Activated CD8-positive, alpha-beta memory T cell treated with anti-CD3 and anti-CD28 coated beads, Interleukin-2, amount 50 U/mL, for 4 hours (primary cell): ENCODE measurements around the gene APOL2.
"Not testable (repeated sequence)": the region's sequence is repeated elsewhere in the genome, so short reads cannot be mapped to it uniquely, and the experiment has no call there.

Source experiments
- DNase-seq: peaks from one replicate; pipeline ENCODE4 v3.0.0-alpha.2; 2020

APOL2 gene

DNA sequence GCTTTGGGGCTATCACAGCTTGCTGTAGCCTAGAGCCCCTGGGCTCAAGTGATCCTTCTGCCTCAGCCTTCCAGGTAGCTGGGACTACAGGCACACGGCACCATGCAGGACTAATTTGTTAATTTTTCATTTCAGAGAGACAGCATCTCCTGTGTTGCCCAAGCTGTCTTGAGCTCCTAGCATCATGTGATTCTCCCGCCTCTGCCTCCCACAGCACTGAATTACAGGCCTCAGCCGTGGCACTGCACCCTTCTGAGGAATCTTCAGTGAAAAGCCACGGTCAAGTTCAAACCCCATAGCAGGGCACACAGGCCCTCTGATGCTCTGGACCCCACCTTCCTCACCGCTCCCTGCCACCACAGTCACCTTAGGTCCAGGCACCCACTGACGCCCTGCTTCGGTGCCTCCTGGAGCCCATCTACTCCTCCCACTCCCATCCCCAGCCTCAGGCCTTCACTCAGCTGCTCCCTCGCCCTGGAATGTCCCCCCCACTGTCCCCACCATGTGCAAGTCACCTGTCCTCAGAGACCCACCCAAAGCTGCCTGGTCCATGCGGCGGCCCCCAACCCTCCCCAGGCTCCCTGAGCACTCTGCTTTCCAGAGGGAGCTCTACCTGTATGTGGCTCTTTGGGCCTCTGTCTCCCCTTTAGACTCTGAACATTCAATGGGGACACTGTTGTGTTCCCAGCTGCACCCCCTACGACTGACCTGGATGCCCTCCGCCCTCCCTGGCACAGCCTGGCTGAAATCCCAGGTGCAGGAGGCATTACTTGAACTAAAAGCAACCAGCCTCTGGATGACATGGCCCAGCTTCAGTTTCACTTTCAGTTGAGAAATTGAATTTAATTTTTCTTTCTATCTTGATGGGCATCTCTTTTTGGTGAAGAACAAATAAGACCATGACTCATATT lies 1.6 kb downstream of the APOL2 start:
- no peak for DNase-seq

DNA sequence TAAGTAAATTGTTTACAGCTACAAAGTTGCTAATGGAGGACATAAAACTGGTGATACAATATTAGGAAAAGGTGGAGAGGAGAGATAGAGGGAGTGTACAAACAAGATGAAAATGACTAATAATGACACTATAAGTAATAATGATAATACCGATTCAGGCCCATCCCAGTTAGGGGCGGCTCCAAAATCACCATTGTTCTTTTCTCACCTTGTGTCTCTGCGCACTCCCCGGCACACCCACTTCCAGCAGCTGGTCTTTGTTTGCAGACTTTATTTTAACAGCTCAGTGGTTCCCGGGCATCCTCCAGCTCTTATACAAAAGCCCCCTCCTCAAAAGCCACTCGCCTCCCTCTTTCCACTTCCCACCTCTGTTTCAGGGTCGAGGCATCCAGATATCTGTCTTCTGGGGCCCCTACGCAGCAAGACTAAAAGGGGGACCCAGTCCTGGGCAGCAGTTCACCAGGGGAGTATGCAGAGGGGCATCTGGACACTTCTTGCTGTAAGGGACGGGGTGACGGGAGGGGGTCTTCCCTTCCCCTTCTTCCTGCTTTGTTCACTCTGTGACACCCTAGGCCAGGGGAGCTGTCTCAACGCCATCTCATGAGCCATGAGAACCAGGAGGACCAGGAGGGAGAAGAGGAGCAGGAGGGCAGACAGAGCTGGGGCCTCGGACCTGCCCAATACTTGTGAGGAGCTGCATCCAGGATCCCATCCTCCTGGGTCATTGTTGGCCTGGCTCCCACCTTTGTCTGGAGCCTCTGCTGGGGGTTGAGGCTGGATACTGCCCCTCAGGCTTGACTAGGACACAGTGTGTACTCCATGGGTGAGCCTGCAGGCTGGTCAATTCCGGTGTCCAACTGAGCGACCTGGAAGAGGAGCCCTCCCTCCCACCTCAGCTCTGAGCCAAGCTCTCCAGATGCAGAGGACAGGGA lies 2.7 kb downstream of the APOL2 start:
- no peak for DNase-seq

DNA sequence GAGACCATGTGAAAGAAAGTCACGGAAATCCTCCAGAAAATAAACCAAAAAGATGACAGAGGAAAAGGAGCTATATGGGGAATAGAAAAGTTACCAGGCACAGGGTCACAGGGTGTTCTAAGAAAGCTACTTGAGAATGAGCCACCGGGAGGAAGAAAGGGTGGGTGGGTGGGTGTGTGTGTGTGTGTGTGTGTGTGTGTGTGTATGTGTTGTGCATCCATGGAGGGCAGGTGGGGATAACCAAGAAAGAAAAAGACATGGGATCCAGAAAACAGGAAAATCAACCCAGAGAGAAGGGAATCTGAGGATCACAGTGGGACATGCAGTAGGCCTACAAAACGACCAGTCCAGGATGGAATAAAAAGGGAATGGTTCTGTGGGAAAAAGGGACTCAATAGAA lies 3.7 kb downstream of the APOL2 start:
- DNase-seq = no peak

DNA sequence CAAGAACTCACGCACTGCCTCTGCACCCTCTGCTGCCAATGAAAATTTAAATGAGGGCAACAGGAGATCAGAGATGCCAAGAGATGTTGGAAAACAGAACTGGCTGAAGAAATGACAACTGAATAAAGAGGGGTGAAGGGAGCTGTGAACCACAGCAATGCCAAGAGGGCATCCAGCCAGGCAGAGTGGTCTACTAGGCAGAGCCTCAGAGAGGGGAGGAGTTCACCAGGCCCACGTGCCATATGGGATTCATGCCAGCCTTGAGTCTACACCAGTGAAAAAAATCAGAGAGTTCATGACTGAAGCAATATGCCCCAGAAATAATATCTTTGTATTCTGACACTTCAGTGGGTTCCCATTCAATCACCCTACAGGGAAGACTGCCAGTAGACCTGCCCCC lies 4.4 kb downstream of the APOL2 start:
- no peak for DNase-seq

DNA sequence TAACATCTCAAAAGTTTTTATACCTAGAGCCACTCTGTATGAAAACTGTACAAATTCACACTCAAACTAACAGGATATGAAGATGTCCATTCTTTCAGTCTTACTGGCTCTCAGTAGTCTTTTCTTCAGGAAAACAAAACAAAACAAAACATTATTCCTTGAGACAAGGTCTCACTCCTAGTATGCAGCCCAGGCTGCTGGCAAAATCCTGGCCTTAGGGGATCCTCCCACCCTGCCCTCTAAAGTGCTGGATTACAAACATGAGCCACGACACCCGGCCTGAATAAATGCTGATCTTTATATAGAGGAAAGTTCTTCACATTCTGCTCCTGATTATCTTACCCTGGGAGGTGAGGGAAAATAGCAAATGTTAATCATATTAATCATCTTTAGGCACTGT lies 5.1 kb downstream of the APOL2 start:
- no peak for DNase-seq

DNA sequence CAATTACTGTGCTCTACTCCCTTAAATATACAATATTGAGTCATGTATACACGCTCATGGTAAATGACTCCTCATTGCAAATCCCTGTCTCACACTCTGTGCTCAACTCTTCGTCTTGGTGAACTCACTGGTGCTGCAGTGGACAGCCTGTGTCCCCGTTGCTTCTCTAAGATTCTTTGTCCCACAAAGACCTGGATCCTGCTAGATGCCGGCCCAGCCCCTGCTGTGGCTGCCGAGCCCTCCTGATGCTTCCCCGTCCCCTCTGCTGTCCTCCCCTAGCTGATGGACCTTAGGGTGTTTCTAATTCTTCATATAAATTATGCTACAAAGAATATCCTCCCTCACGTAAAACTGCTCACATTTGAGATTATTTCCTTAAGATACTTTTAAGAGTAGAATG lies 5.5 kb downstream of the APOL2 start:
- no peak for DNase-seq

DNA sequence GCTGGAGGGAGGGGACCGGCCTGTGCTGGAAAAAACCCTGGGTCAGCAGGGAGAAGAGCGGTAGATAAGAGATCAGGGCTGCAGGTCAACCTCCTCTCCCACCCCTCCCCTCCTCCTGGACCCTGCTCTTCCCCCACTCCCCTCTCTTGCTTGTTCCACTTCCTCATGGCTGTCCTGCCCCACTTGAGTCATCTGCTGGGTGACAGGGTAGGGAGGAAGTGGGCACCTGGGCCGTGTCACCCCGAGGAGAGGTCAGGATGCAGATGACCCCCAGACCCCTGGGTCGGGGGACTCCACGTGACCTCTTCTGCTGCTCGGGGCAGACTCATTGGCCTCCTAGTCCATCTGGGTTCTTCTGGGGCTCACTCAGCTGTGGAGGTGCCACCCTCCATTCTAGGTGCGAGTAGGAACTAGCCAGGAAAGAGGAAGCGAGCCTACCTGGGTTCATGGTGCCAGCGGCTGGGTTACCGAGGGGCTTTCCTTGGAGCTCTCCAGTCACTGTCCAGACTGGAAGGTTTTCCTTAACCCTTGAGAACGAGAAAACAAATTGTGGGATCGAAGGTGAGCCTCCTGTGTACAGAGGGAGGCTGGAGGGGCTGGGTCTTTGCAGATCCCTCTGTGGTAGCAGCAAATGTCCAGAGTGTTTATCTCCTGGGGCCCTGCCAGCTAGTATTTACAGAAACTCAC lies 6.5 kb downstream of the APOL2 start:
- no peak for DNase-seq

DNA sequence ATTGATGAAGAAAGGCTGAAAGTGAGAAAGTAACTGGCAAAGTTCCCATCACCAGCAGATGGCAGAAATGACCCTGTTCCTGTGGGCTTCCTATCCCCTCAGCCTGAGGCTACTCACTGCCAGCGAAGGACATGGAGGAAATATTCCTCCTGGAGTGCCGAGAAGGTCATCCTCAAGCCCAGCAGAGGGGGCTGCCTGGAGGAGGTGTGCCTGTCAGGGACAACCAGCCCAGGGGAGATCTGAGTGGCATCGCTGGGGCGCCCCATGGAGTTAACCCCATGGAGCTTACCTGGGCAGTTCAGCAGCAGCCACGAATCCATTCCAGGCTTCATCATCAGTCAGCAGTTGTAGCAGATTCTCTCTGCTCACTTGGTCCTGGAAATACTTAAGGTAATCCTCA lies 8.3 kb downstream of the APOL2 start:
- DNase-seq = not testable (repeated sequence)

DNA sequence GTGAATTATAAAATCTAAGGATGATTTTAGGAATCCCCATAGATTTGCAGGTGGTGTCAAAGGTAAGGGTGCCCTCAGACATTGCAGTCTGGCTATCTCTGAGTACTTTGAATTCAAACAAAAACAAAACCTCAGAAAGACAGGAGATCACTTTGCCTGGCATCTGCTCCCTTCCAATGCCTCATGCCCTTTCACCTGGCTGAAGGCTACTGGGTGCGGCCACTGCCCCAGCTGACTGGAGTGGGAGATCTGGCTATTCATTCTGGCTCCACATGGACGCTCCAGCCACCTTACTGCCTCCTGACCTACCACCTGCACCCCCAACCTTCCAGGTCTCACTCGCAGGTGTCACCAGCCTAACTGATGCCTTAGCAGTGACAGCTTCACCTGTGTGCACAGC lies 9.7 kb downstream of the APOL2 start:
- DNase-seq = not testable (repeated sequence)

DNA sequence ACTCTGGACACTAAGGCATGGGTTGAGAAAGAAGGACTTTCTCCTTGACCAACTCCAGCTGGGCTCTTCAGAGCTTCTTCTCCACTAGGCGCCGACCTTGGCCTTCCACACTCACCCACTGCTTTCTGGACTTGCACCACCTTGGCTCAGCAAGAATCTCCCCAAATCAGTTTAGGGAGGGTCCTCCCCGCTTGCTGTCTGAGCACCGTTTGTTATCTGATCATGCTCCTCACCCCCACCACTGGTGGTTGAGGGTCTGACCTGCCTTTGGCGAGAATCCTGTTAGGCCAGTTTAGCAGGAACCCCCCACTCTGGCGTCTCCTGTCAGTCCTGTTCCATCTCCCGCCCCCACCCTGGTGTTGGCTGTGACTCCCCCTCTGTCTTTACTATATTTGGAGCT lies 10.4 kb downstream of the APOL2 start:
- no peak for DNase-seq

DNA sequence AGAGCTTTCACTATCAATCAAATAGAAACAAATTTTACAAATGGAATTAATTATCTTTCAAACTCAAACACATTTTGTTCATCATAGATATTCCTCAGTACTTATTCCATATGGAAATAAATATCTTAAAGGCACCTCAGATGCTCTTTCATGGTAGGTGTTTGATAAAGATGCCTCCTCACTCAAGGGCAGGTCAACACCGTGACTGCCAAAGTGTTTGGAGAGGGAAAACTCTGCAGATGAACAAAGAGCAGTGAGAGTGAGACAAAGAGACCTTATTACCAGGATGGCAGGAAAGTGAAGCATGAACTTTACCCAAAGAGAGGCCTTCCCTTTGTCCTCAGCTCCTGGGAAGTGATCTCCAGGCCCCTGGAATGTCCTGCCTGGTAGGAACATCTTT lies 11.0 kb downstream of the APOL2 start:
- not testable (repeated sequence) for DNase-seq

DNA sequence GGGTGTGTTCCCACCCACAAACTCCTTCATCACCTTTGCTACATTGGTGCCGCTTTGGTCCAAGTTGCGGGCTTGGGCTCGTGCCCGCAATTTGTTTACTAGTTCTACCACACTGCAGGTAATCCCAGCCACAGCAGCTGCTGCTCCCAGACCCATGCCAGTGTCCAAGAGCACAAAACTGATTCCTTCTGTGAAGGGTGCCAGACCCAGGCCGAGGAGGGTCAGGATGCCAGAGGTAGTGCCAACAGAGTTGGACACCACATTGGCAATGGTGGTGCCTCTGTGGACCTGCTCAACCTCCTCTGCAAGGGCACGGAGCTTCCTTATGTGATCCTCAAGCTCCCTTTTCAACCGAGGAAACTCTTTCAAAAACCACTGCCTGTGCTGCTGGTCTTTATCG lies 11.5 kb downstream of the APOL2 start:
- no peak for DNase-seq

DNA sequence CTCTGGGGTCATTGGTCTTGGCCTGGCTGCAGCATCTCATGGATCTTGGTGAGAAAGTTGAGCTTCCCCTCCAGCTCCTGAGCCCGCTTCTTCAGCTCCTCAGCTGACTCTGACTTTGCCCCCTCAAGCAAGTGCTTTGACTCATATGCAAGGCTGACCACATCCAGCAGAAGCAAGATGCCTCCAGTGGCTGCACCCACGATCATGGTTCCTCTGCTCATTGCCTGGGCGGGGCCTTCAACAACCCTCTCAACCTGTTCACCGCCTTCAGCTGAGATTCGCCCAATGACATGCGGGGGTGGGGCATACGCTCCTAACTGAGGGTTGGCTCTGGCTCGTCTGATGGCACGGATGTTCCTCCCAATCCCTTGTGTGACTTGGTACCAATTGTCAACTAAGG lies 11.9 kb downstream of the APOL2 start:
- DNase-seq = no peak

DNA sequence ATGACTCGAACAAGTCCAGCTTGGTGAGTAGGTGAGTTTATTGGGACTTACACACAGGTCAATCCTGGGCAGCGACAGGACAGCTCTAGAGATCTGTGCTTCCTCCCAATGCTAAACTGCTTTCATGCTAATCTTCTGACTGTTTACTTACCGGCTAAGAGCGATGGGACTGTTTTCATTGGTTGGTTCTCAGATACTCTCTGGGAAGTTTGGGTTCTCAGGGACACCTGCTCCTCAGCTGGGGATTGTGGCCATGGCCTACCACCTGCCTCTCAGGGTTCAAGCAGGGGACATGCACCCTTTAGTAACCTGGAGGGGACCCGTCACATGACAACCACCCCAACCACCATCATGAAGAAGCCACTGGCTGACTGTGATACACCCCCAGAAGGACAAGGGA lies 13.1 kb downstream of the APOL2 start:
- DNase-seq = no peak

DNA sequence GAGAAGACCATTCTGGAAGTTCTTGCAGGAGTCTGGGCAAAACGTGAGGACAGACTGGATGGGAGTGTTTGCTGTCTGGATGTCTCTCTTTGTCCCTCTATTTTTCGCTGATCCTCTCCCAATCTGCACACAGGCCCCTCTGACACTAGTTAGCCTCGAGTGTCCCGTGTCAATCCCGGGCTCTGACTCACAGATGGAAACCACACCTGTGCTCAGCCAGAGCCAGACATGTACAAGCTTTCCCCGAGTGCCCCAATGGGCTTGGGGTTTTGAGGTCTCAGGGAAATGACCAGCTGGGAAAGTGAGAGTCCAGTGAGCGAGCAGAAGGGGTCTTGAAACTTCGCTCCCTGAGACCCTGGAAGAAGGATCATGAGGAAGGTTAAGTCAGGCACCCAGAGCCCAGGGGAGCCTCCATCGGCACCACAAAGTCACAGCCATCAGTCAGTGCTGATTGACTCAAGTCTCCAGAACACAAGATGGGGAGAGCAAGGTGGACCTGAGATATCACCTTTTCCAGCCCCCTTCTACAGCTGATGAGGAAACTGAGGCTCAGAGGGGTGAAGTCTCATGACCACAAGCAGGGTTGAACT lies 13.9 kb downstream of the APOL2 start:
- no peak for DNase-seq

DNA sequence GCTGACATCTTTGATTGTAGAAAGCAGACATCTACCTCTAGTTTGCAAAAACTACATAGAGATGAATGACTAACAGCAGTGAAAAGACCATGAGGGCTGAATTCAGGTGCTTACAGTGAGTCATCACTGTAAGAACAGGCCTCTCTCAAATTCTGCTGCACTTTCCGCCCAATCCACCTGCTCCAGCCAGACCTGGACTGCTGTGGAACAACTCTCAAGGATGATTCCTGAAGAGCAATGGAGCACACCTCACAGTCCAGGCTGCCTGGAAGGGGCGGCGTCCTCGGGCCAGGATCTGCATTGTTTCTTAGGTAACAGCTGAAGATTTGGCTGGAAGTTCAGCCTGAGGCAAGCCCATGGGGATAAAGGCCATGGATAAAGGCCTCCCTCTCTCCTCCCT lies 15.1 kb downstream of the APOL2 start:
- no peak for DNase-seq

DNA sequence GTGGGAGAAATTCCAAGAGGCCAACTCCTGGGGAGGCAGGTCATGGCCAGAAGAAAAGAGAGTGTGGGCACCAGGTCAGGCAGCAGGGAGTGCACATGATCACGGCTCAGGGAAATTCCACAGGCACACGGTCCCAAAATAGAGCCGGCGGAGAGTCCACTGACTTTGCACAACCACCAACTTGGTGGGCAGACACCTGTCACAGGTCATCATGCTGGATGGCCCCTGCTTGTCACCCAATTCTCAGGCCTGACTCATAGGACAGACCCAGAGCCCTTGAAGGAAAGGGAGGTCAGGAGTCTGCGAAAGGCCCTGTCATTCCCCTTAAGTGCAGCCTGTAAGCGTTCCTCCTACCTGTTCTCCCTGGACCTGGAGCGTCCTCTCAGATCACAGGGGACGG lies 15.8 kb downstream of the APOL2 start:
- DNase-seq = no peak

DNA sequence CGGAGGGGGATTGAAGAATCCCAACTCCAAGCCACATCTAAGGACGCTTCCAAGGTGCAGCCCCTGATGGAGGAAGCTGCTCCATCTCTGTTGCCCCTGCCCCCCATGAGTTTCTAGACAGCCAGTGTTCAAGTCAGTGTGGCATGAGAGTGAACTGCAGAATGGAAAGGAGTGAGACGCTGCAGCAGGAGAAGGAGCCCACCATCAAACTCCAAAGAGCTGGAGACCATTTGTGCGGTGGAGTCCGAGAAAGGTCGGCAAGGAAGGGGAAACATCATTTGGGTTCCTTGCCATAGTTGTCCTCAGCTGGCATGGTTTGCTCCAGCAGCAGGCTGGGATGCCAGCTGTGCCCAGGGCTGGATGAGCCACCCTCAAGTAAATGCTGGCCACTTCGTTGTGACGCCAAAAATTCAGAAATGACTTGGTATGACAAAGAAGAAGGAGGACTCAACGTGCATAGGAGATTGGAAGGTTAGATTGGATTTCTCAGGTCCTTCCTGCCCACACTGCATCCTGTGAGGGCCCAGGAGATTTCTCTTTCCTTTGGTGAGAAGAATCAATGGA lies 16.4 kb downstream of the APOL2 start:
- no peak for DNase-seq

DNA sequence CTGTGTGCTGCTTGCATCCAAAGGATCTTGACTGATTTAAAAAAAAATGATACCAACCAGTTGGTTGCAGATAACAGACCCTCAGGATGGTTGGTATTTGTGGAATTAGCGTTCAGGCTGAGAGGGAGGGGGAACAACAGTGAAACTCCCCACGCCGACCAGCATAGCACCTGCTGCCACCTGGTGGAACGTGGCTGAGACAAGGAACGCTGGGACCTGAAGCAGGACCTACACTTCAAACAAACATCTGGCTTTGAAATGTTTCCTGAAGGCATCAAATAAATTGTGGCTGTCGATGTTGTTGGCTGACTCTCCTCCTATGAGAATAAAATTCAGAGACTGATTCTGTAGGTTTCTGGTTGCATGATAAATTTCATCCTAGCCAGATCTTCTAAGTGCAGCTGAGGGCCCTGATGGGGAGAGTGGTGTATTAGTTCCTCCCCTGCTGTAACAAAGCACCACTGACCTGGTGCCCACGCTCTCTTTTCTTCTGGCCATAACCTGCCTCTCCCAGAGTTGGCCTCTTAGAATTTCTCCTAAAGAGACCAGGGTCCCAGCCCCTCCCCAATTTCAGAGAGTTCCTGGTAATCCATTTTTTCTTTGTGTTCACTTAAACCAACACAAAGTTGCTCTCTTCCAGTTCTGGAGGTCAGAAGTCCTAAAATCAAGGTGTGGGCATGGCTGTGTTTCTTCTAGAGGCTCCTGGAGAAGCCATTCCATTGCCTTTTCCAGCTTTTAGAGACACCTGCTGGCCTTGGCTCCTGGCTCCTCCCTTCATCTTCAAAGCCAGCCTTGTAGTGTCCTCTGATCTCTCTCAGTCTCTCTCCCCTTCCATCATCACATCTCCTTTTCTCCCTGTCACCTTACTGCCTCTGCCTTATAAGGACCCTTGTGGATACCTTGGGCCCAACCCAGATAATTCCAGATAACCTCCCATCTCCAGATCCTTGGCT lies 17.3 kb downstream of the APOL2 start:
- peak; percentile 63 for DNase-seq

DNA sequence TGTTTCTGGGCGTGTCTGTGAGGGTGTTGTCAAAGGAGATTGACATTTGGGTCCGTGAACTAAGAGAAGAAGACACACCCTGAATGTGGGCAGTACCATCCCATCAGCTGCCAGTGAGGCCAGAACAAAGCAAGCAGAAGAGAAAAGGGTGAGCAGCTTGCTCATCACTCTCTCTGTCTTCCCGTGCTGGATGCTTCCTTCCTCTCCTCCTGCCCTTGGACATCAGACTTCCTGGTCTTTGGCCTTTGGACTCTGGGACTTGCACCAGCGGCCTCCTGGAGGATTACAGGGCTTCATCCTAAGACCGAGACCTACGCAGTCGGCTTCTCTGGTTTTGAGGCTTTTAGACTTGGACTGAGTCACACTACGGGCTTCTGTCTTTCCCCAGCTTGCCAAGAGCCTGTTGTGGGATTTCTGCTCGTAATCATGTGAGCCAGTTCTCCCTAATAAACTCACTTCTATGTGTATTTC lies 18.8 kb downstream of the APOL2 start:
- no peak for DNase-seq

DNA sequence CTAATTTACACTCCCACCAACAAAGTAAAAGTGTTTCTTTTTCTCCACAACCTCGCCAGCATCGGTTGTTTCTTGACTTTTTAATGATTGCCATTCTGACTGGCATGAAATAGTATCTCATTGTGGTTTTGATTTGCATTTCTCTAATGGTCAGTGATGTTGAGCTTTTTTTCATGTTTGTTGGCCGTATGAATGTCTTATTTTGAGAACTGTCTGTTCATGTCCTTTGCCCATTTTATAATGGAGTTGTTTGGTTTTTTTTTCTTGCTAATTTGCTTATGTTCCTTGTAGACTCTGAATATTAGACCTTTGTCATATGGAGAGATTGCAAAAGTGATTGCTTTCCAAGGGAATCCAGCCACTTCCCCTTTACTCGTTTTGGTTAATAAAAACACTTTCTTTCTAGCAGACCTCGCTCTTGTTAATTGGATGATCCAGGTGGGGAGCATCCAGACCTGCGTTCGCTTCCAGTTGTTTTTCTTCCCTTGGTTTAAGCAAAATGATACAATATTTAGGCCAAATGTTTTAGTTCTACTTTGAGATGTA lies 20.6 kb downstream of the APOL2 start:
- DNase-seq = no peak
